ENCODE data around the gene KCNQ1. TPM values are rescaled to one million over a fixed set of nuclear protein-coding genes. Genes with fewer than 3 reads are reported as not detected.

Gene KCNQ1
- total RNA-seq, 4 donors from 2014 or later = 0.89 to 2.2 (median 1.3) TPM

GRCh38 chr11:2519862-2520735, 75.3 kb downstream of the KCNQ1 start:
- Histone ChIP-seq H3K9me3 (no peaks in the 10 kb centered on the region), H3K36me3 (no peaks in the 10 kb centered on the region), H3K4me3 (no peak overlapping the region), H3K27me3 (peaks cover 39% of the 10 kb centered on the region), H3K27ac (no peak overlapping the region), H3K4me1 (no peaks in the 10 kb centered on the region)
- WGBS = 93% methylated on average over 5 of the region's 24 CpGs
- DNase-seq (ENCODE audit: low spot score in 2 of 2) = peak; percentile 48 to 72
- TF ChIP-seq EP300 (IDR thresholded peaks at IDR 0.05) (no peak), POLR2A (IDR thresholded peaks at IDR 0.05) (no peak), POLR2AphosphoS5 (IDR thresholded peaks at IDR 0.05) (no peak), CTCF (IDR thresholded peaks at IDR 0.05) (no peak)

DNA sequence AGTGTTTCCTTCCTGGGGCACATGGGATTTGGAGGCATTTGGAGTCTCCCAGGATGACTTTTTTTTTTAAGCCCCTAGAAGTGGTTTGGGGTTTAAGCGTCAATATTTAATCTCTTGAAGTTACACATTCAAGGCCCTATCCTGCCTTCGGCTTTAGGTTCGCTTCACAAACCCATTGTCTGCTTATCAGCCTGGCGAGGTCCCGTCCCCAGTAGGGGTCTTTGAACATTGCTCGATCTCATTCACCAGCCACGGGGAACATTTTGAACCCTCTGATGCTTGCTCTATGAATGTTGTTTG, 75.9 kb downstream of the KCNQ1 start:
- no peak overlapping the region for H3K4me3 ChIP-seq
- H3K36me3 ChIP-seq = no peaks in the 10 kb centered on the region
- DNase-seq (ENCODE audit: low spot score in 2 of 2) = no peak
- no peak for TF ChIP-seq EP300 (IDR thresholded peaks at IDR 0.05)
- no peak for TF ChIP-seq POLR2A (IDR thresholded peaks at IDR 0.05)
- TF ChIP-seq CTCF (IDR thresholded peaks at IDR 0.05) = no peak
- no peak for TF ChIP-seq POLR2AphosphoS5 (IDR thresholded peaks at IDR 0.05)
- no peak overlapping the region for H3K27ac ChIP-seq
- H3K4me1 ChIP-seq = no peaks in the 10 kb centered on the region
- no peaks in the 10 kb centered on the region for H3K9me3 ChIP-seq
- WGBS = 81% methylated on average over 7 of the region's 7 CpGs
- peaks cover 44% of the 10 kb centered on the region for H3K27me3 ChIP-seq

GRCh38 chr11:2521081-2521732, 76.4 kb downstream of the KCNQ1 start:
- H3K4me1 ChIP-seq = no peaks in the 10 kb centered on the region
- TF ChIP-seq POLR2AphosphoS5 (IDR thresholded peaks at IDR 0.05) (no peak), CTCF (IDR thresholded peaks at IDR 0.05) (no peak), POLR2A (IDR thresholded peaks at IDR 0.05) (no peak), EP300 (IDR thresholded peaks at IDR 0.05) (no peak)
- H3K9me3 ChIP-seq = no peaks in the 10 kb centered on the region
- peaks cover 50% of the 10 kb centered on the region for H3K27me3 ChIP-seq
- no peaks in the 10 kb centered on the region for H3K36me3 ChIP-seq
- peak; percentile 46 to 56 for DNase-seq (ENCODE audit: low spot score in 2 of 2)
- 79% methylated on average over 26 of the region's 26 CpGs for WGBS
- no peak overlapping the region for H3K4me3 ChIP-seq
- H3K27ac ChIP-seq = no peak overlapping the region

- Histone ChIP-seq H3K27ac (no peak overlapping the region), H3K9me3 (no peaks in the 10 kb centered on the region), H3K27me3 (peaks cover 57% of the 10 kb centered on the region), H3K36me3 (no peaks in the 10 kb centered on the region), H3K4me3 (no peak overlapping the region), H3K4me1 (peaks cover 2% of the 10 kb centered on the region)
- DNase-seq (ENCODE audit: low spot score in 2 of 2) = peak; percentile 44 to 63
- WGBS = 69% methylated on average over 22 of the region's 35 CpGs
- TF ChIP-seq POLR2A (IDR thresholded peaks at IDR 0.05) (no peak), POLR2AphosphoS5 (IDR thresholded peaks at IDR 0.05) (no peak), CTCF (IDR thresholded peaks at IDR 0.05) (no peak), EP300 (IDR thresholded peaks at IDR 0.05) (no peak)
Measured at GRCh38 chr11:2521733-2522630, 77.2 kb downstream of the KCNQ1 start.
